NCI-H1417 (cell line): ENCODE measurements around the gene SCYL1.
A peak's percentile ranks its signal among the peaks of the same experiment; 100 is the strongest.
"Not testable (repeated sequence)": the region's sequence is repeated elsewhere in the genome, so short reads cannot be mapped to it uniquely, and the experiment has no call there.

Experiments
- DNase-seq, 3 experiments: peaks; one replicate each; lab custom pipeline; 2025; lab: John Stamatoyannopoulos, UW

The SCYL1 gene

GRCh38 chr11:65553301-65554001, 28.6 kb downstream of the SCYL1 start:
- DNase-seq = peak; percentile 54 to 93 (median 92)

- peak in 2 of 3 experiments; percentile 41 to 52 for DNase-seq
Measured at GRCh38 chr11:65554057-65554818, 29.4 kb downstream of the SCYL1 start.

GRCh38 chr11:65554842-65555430, 30.1 kb downstream of the SCYL1 start:
- no peak for DNase-seq

- no peak for DNase-seq
Measured at GRCh38 chr11:65555693-65556231, 30.9 kb downstream of the SCYL1 start.

GRCh38 chr11:65556470-65557279, 31.8 kb downstream of the SCYL1 start:
- no peak for DNase-seq

GRCh38 chr11:65557280-65558001, 32.6 kb downstream of the SCYL1 start:
- DNase-seq = peak in 2 of 3 experiments; percentile 51 to 62

GRCh38 chr11:65558002-65558929, 33.4 kb downstream of the SCYL1 start, which contains the start of gene LTBP3:
Gene LTBP3 (minus strand): TSS chr11:65558359. CDS start chr11:65557959, 400 bp downstream.
- peak; percentile 29 to 87 (median 75) for DNase-seq

GRCh38 chr11:65558930-65559509, 34.1 kb downstream of the SCYL1 start:
- DNase-seq = peak in 2 of 3 experiments; percentile 42 to 51

GRCh38 chr11:65559535-65559934, 34.7 kb downstream of the SCYL1 start:
- DNase-seq = no peak

- peak; percentile 40 to 64 (median 46) for DNase-seq
Measured at GRCh38 chr11:65559951-65560537, 35.2 kb downstream of the SCYL1 start.

- peak; percentile 19 to 67 (median 37) for DNase-seq
Measured at GRCh38 chr11:65560555-65561418, 35.9 kb downstream of the SCYL1 start.

GRCh38 chr11:65562020-65562419, 37.1 kb downstream of the SCYL1 start:
- no peak for DNase-seq

- DNase-seq = no peak
Measured at GRCh38 chr11:65562788-65563187, 37.9 kb downstream of the SCYL1 start.

- DNase-seq = no peak
Measured at GRCh38 chr11:65563601-65564000, 38.7 kb downstream of the SCYL1 start.

- not testable (repeated sequence) for DNase-seq
Measured at GRCh38 chr11:65564879-65565559, 40.1 kb downstream of the SCYL1 start.

GRCh38 chr11:65565624-65566453, 41.0 kb downstream of the SCYL1 start:
- peak in 1 of 3 experiments; percentile 81 for DNase-seq
